Measurements from ENCODE around the gene CD7.

- TF ChIP-seq XRCC4 (IDR thresholded peaks at IDR 0.05; ENCODE audit: extremely low read depth, insufficient read depth, insufficient read length) = no peak
- TF ChIP-seq SP2 (IDR thresholded peaks at IDR 0.05; ENCODE audit: extremely low read depth, low read depth, low read length, poor library complexity, severe bottlenecking) = no peak
- TF ChIP-seq TFAP4 (CRISPR knock-in tag; IDR thresholded peaks at IDR 0.05; ENCODE audit: borderline replicate concordance) = no peak
- no peak for TF ChIP-seq U2AF1 (optimal IDR thresholded peaks at IDR 0.05; ENCODE audit: low read depth, low read length)
- no peak for TF ChIP-seq HMG20B (CRISPR knock-in tag; IDR thresholded peaks at IDR 0.05)
- TF ChIP-seq RCOR1 (IDR thresholded peaks at IDR 0.05; ENCODE audit: borderline replicate concordance in 1 of 2, low read depth in 2 of 2, low read length in 2 of 2) = no peak
- no peak for TF ChIP-seq EZH2 (IDR thresholded peaks at IDR 0.05; ENCODE audit: borderline replicate concordance, low read depth, low read length)
- no peak for TF ChIP-seq KAT8 (IDR thresholded peaks at IDR 0.05; ENCODE audit: low read depth)
- TF ChIP-seq, protein P1, sequence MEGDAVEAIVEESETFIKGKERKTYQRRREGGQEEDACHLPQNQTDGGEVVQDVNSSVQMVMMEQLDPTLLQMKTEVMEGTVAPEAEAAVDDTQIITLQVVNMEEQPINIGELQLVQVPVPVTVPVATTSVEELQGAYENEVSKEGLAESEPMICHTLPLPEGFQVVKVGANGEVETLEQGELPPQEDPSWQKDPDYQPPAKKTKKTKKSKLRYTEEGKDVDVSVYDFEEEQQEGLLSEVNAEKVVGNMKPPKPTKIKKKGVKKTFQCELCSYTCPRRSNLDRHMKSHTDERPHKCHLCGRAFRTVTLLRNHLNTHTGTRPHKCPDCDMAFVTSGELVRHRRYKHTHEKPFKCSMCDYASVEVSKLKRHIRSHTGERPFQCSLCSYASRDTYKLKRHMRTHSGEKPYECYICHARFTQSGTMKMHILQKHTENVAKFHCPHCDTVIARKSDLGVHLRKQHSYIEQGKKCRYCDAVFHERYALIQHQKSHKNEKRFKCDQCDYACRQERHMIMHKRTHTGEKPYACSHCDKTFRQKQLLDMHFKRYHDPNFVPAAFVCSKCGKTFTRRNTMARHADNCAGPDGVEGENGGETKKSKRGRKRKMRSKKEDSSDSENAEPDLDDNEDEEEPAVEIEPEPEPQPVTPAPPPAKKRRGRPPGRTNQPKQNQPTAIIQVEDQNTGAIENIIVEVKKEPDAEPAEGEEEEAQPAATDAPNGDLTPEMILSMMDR (IDR thresholded peaks at IDR 0.05 in 2 of 3, conservative IDR thresholded peaks at IDR 0.05 in 1 of 3; ENCODE audit: insufficient read depth in 2 of 3, low read depth in 1 of 3, low read length in 3 of 3) = no peak
- no peak for TF ChIP-seq POLR2A (conservative IDR thresholded peaks at IDR 0.05)
- no peak for TF ChIP-seq FOXA1 (IDR thresholded peaks at IDR 0.05; ENCODE audit: borderline replicate concordance)
These were observed 32.3 kb downstream of the CD7 start for GRCh38 chr17:82285141-82285540.

Measured in K562 (cell line).